Suppressor macrophage treated with lipopolysaccharide for 4 hours (primary cell): Measurements from ENCODE around the gene ZFP36L2.
A peak's percentile ranks its signal among the peaks of the same experiment; 100 is the strongest.

Source experiments
- DNase-seq: peaks from one replicate; pipeline ENCODE4 v3.0.0-alpha.2; 2020

Gene ZFP36L2

DNA sequence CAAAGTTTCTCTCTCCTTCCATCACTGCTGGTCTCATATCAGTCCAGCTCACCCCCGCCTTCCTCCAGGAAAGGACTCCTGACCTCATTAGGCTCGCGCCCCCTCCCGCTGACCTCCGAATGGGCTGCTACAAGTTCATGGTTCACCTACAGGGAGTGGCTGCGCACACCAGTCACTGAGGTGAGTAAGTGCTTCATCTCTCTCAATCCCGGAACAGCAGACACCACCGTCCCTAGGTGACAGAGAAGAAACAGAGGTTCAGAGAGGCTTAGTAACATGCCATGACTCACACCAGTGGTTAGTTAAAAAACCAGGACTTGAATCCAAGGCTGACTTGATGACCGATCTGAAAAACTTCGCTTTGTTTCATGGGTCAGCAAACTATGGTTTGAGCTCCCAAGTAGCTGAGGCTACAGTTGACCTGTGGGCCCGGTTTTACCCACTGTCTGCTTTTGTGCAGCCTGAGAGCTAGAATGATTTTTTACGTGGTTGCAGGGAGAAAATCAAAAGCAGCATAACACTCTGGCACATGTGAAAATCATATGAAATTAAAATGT is 42.0 kb downstream of the ZFP36L2 start:
- peak; percentile 41 for DNase-seq

DNA sequence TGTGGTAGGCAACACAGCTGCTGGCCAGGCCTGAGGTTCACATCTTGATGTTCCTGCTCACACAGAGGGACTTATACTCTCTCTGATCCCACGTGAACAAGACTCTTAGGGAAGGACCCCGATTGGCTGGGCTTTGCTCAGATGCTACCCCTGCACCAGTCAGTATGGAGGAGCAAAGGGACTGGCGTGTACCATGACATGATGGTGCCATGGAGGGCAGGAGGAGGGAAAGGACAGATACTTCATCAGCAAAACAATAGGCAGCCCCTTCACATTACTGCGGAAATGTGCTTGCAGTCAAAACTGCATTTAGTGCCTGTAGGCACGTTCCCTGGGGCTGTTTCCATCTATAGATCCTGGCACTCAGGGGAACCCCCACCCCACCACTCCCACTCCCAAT is 42.7 kb downstream of the ZFP36L2 start:
- DNase-seq = no peak

DNA sequence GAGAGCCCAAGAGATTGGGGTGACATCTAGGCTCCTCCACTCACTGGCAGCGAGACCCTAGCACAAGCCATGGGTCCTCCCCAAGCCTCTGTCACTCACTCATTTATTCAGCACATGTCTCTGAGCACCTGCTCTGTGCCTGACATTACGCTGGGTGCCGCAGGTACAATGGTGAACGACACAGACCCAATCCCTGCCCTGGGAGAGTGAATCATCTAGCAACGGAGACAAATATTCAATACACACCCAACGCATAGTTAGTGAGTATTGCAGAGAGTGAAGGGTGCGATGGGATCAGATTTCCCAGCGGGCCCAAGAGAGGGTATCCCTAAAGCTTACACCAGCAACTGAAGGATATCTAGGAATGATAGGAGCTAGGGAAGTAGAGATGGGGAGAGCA is 45.5 kb downstream of the ZFP36L2 start:
- no peak for DNase-seq

DNA sequence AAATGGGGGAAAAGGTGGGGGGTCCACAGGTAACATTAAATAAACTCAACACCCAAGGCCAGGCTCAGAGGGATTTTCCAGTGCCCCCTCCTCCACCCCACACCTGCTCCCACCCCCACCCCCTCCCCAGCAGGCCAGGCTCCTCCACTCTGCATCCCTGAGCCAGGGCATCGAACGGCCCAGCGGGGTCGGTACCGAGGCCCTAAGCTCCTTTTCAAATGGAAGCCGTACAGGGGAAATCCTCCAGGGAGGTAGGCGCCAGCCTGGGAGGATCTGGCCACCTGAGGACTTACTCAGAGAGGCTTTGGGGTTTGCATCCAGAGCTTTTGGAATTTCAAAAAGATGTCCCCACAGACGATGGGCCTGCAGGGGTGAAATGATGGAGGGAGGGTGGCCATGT is 46.5 kb downstream of the ZFP36L2 start:
- no peak for DNase-seq

DNA sequence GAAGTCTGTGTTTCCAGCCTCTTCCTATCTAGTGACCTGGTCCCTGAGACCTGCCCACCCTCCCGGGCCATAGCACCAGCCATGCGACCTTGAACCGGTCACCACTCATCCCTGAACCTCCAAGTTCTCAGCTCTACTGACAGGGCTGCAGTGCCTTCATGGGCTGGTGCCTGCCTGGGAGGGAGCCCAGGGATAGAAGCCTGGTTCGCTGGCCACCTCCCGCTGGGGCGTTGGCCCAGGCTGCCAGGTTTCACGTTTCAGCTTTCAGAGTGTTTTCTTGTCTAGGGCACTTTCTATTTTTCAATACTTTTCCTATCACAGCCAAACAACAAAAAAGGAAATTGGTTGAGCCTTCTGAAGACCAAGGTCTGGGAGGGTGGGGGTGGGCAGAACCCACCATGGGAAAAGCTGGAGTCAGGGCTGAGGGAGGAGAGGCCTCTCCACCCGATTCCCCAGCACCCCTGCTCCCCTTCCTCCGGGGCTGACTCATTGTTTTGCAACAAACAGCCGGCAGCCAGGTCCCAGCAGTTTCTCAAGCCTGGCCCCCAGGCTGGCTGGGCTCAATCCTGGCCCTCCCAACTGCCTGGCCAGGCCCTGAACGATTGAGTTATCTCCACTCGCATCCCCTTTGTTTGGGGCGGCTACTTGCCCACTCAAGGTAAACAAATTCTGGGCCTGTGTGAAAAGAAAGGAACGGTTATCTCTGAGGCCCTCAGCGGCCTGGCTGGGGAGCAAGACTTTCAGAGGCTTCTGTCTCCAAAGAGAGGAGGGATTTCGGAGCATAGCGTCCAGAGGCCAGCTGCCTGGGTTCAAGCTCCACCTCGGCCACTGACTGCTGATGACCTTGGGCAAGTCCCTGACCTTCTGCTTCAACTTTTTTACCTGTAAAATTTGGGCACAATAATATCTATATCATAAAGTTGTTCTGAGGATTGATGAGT is 47.5 kb downstream of the ZFP36L2 start:
- DNase-seq = peak; percentile 51

DNA sequence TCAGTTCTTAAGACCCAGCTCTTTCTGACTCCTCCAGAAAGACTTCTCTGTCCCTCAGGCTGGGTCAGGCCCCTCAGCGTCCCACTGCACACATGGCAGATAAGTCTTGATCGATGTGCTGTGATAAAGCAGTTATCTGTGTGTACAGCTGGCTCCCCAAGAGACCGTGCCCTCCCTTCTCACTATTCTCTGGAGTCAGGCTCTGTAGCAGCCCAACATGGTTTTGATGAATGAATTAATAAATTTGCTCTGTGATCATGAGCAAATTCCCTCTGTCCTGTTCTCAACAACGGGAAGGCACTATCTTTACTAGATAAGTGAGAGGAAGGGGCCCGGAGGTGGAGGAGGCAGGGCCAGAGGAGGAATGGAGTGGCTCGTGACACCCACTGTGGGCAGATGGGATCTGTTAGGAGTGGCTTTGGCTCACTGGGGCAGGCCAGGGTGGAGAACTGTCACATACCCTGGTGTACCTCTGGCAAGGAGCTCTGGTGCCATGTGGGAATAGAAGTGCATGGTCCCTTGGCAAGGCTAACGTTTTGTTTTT is 48.3 kb downstream of the ZFP36L2 start:
- no peak for DNase-seq

DNA sequence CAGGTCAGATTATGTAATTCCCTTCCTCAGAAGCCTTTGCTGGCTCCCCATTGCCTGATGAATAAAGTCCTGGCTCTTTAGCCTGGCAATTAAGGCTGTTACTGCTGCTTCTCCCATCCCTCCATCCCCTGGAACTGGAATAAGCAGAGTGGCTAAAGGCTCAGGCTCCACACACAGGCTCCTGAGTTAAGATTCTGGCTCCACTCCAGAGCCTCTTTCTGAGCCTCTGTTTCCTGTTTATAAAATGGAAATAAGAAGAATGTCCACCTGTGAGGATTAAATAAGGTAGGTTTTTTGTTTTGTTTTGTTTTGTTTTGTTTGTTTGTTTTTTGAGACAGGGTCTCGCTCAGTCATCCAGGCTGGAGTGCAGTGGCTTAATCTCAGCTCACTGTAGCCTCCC is 50.0 kb downstream of the ZFP36L2 start:
- no peak for DNase-seq

DNA sequence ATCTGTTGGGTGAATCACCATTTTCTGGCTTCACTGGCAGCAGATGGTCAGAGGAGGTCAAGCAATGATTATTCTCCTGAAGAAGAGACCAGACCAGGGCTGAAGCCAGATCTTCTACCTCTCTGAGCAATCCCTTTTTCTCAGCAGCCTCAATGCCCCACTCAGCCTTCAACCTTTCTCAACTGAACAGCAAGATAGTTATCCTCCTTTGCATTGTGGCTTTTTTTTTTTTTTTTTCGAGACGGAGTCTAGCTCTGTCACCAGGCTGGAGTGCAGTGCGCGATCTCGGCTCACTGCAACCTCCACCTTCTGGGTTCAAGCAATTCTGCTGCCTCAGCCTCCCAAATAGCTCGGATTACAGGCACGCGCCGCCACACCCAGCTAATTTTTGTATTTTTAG is 50.5 kb downstream of the ZFP36L2 start:
- no peak for DNase-seq

DNA sequence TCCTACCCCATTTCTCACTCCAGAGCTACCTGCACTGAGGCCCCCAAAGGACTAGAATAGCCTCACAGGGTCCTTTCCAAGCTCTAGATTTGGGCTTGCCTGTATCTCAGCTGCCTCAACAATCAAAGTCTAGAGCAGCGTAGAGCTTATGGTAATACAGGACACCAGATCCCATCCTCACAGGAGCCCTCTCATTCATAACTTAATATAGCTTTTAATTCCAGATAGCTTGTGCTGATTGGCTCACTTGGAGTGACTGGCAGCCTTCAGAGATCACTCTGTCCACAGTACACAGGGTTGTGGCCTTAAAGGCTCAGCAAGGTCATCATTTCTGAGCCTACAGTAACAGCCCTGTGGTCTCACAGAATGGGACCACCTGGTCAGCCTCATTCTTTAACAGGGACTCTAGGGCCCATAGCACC is 51.4 kb downstream of the ZFP36L2 start:
- DNase-seq = no peak

DNA sequence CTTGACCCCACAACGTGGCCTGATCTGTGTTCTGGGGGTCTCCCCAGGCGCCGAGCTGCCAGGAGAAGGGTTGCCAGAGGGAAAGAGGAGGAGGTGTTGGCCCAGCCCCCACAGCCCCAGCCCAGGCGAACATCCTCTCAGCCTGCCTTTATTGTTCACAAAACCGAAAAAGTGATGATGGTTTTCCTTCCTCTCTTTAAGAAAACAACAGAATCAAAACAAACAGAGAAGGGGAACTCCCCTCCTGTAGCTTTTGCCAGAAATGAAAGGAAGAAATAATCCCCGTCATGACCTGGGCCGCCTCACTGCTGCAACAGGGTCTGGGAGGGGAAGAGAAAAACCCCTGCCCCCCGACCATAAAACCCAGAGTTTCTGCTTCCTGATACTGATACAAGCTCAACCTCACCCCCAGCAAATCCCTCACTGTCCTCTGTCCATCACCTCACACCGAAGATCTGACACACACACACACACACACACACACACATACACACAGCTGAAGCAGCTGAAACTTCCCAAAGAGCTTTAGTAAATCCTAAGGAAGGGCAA is 52.0 kb downstream of the ZFP36L2 start:
- peak; percentile 86 for DNase-seq
